HFF-Myc (cell line): ENCODE data around the gene C1orf52.

Source experiments
- DNase-seq: peaks from one replicate; pipeline ENCODE4 v3.0.0-alpha.2; 2011; ENCODE audit warnings: low read depth; ENCODE audit errors: extremely low read depth
- H3K4me3 ChIP-seq: replicated peaks from 2 replicates; pipeline ENCODE4 v1.5.1; 2011; ENCODE audit warnings: low read depth, mild to moderate bottlenecking, control low read depth, low read length
- CTCF ChIP-seq: IDR thresholded peaks from 2 replicates; pipeline ENCODE4 v1.5.1; 2012; ENCODE audit warnings: mild to moderate bottlenecking, low read depth, low read length, control low read depth; ENCODE audit errors: missing control alignments

Gene C1orf52

GRCh38 chr1:85289207-85289847 is 29.9 kb upstream of the C1orf52 start:
- no peak overlapping the region for H3K4me3 ChIP-seq
- no peak for TF ChIP-seq CTCF
- peak; percentile 90 for DNase-seq

GRCh38 chr1:85284202-85284601 is 24.7 kb upstream of the C1orf52 start:
- H3K4me3 ChIP-seq, result no peak overlapping the region
- no peak for DNase-seq
- TF ChIP-seq CTCF, result no peak

- no peak for TF ChIP-seq CTCF
- H3K4me3 ChIP-seq, result no peak overlapping the region
- no peak for DNase-seq
These were observed 24.2 kb upstream of the C1orf52 start for GRCh38 chr1:85283475-85284199.

- DNase-seq, result no peak
- TF ChIP-seq CTCF, result peak; percentile 19
- H3K4me3 ChIP-seq, result no peak overlapping the region
These were observed 23.0 kb upstream of the C1orf52 start for GRCh38 chr1:85282424-85282823.

GRCh38 chr1:85280636-85281035 is 21.2 kb upstream of the C1orf52 start:
- H3K4me3 ChIP-seq, result no peak overlapping the region
- peak; percentile 72 for DNase-seq
- no peak for TF ChIP-seq CTCF

GRCh38 chr1:85279458-85280080 is 20.1 kb upstream of the C1orf52 start:
- no peak overlapping the region for H3K4me3 ChIP-seq
- DNase-seq, result no peak
- TF ChIP-seq CTCF, result no peak
